ENCODE measurements around the gene PANX3. TPM values are rescaled to one million over a fixed set of nuclear protein-coding genes. Genes with fewer than 3 reads are reported as not detected.

The PANX3 gene
- total RNA-seq, 1 experiment from 2014 or later = not detected

DNA sequence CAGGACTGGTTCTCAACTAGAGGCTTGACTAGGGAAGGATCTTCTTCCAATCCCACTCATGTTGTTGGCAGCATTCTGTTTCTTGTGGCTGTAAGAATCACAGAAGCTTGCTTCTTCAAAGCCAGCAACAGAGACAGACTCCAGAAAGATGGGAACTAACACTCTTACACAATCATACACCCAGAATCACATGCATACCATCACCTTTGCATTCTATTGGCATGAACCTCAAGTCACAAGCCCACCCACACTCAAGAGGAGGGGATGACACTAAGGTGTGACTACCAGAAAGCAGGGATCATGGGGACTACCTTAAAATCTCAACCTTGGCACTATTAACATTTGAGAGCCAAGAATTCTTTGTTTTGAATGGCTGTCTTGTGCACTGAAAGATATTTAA lies 13.6 kb upstream of the PANX3 start:
- Histone ChIP-seq H4K5ac (ENCODE audit: insufficient read length, low read depth, low read length) (no peak overlapping the region), H3K79me2 (ENCODE audit: insufficient read depth, low read length) (no peaks in the 10 kb centered on the region), H3K14ac (ENCODE audit: insufficient read depth, low read length) (no peak overlapping the region), H3K79me1 (ENCODE audit: insufficient read depth, low read depth, low read length, poor library complexity, severe bottlenecking) (no peaks in the 10 kb centered on the region), H3K4me1 (ENCODE audit: insufficient read depth, low read length) (peaks cover 4% of the 10 kb centered on the region; the same call in 1 of the 2 replicates), H3K4ac (ENCODE audit: low read depth, low read length) (no peak overlapping the region), H2BK5ac (ENCODE audit: insufficient read length, low read length) (no peak overlapping the region), H4K8ac (replicated peaks; ENCODE audit: insufficient read length, low read depth, low read length) (no peak overlapping the region), H3K23me2 (ENCODE audit: insufficient read length, low read depth, low read length, poor library complexity, severe bottlenecking) (no peaks in the 10 kb centered on the region), H3K18ac (ENCODE audit: insufficient read length, low read depth, low read length) (no peak overlapping the region), H2AK5ac (ENCODE audit: insufficient read length, low read length) (no peak overlapping the region), H2BK12ac (ENCODE audit: insufficient read length, low read depth, low read length) (no peak overlapping the region), H3K9ac (ENCODE audit: extremely low read depth, insufficient read length, low read length) (no peak overlapping the region), H2BK120ac (ENCODE audit: low read depth, low read length, poor library complexity, severe bottlenecking) (no peak overlapping the region), H3K27me3 (ENCODE audit: insufficient read depth, low read length) (no peaks in the 10 kb centered on the region), H4K91ac (ENCODE audit: insufficient read length, low read depth, low read length) (no peak overlapping the region), H3K56ac (ENCODE audit: insufficient read length, low read depth, low read length) (no peak overlapping the region), H3K27ac (ENCODE audit: insufficient read length, low read depth, low read length) (no peak overlapping the region), H2BK20ac (ENCODE audit: low read depth, low read length, poor library complexity, severe bottlenecking) (no peak overlapping the region), H3K9me3 (ENCODE audit: control insufficient read depth, low read depth, low read length) (no peaks in the 10 kb centered on the region), H3T11ph (ENCODE audit: low read length) (no peak overlapping the region), H3K23ac (ENCODE audit: insufficient read length, low read depth, low read length) (no peak overlapping the region), H2AFZ (ENCODE audit: low read length) (no peak overlapping the region), H3K4me2 (ENCODE audit: insufficient read depth, insufficient read length, low read length) (no peak overlapping the region), H2BK15ac (ENCODE audit: low read depth, low read length) (no peak overlapping the region), H4K20me1 (ENCODE audit: control insufficient read depth, insufficient read depth, insufficient read length) (no peaks in the 10 kb centered on the region)
- Mint-ChIP-seq H3K27me3 (ENCODE audit: low read depth) (peaks cover 7% of the 10 kb centered on the region), H3K4me1 (peaks cover 9 to 10% of the 10 kb centered on the region in 2 experiments), H3K4me3 (no peak overlapping the region), H3K9me3 (no peaks in the 10 kb centered on the region), H3K27ac (no peak overlapping the region), H3K36me3 (ENCODE audit: insufficient read depth in 1 of 3, low read depth in 3 of 3) (no peaks in the 10 kb centered on the region)
- no peak for TF ChIP-seq CTCF (conservative IDR thresholded peaks at IDR 0.05)
- no peak for DNase-seq
